ENCODE data around the gene POLN. TPM values are rescaled to one million over a fixed set of nuclear protein-coding genes. Genes with fewer than 3 reads are reported as not detected.
"Not testable (repeated sequence)": the region's sequence is repeated elsewhere in the genome, so short reads cannot be mapped to it uniquely, and the experiment has no call there.

Gene POLN
- total and polyA plus RNA-seq, 2 donors from 2014 or later, result 1.3 to 3.8 TPM

DNA sequence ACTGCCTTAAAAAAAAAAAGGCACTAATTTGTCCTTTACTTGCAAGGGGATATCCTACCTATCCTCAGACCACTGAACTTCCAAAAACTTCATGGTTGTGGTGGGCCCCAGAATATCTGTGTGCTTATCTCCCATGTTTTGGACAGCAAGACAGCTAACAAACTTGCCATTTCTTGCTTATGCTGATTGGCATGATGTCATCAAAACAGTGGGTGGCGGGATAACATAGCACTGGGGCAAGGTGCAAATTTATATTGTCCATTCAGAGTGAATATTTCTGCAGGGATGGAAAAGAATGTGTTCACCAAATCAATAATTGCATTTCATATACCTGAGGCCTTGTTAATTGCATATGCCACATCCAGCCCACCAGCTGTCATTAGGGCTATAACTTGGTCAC lies 23.5 kb downstream of the POLN start:
- no peak overlapping the region for H3K4me3 ChIP-seq (ENCODE audit: low read length in 3 of 3)
- no peaks in the 10 kb centered on the region for H3K9me3 ChIP-seq (ENCODE audit: control insufficient read depth in 2 of 3, insufficient read depth in 1 of 3, low read length in 3 of 3)
- H3K36me3 ChIP-seq (ENCODE audit: control insufficient read depth in 2 of 3, insufficient read depth in 3 of 3, low read length in 3 of 3), result peaks cover 0 to 2% (median 0%) of the 10 kb centered on the region in 3 donors
- H3K27me3 ChIP-seq (ENCODE audit: control insufficient read depth, insufficient read depth, low read length), result no peaks in the 10 kb centered on the region
- no peak for DNase-seq
- TF ChIP-seq, protein P1, sequence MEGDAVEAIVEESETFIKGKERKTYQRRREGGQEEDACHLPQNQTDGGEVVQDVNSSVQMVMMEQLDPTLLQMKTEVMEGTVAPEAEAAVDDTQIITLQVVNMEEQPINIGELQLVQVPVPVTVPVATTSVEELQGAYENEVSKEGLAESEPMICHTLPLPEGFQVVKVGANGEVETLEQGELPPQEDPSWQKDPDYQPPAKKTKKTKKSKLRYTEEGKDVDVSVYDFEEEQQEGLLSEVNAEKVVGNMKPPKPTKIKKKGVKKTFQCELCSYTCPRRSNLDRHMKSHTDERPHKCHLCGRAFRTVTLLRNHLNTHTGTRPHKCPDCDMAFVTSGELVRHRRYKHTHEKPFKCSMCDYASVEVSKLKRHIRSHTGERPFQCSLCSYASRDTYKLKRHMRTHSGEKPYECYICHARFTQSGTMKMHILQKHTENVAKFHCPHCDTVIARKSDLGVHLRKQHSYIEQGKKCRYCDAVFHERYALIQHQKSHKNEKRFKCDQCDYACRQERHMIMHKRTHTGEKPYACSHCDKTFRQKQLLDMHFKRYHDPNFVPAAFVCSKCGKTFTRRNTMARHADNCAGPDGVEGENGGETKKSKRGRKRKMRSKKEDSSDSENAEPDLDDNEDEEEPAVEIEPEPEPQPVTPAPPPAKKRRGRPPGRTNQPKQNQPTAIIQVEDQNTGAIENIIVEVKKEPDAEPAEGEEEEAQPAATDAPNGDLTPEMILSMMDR (IDR thresholded peaks at IDR 0.05; ENCODE audit: borderline replicate concordance, extremely low read depth, insufficient read depth), result no peak
- H3K27ac ChIP-seq (ENCODE audit: low read depth in 2 of 2, low read length in 2 of 2), result no peak overlapping the region
- H3K4me1 ChIP-seq (ENCODE audit: control insufficient read depth in 2 of 3, insufficient read depth in 2 of 3, low read depth in 1 of 3, low read length in 3 of 3), result no peaks in the 10 kb centered on the region
- H3K9ac ChIP-seq (ENCODE audit: low read length in 3 of 3), result no peak overlapping the region
- intact Hi-C loops (cut with DNase I), result no loop called here
- FAIRE-seq, result no peak

DNA sequence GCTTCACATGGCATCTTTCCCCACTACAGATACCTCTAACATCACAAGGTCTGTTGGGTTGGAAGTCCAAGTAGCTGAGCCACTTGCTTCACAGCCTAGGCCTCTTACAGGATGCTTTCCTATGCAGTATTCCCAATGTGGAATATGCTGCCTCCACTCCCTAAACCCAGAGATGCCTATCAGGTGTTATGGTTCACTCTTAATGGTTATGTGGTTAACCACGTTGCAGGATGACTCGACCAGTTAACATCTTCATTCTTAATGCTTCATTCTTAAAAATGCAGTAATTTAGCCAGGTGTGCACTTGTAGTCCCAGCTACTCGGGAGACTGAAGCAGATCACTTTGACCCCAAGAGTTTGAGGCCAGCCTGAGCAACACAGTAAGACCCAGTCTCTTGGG lies 24.2 kb downstream of the POLN start:
- H3K36me3 ChIP-seq (ENCODE audit: control insufficient read depth in 2 of 3, insufficient read depth in 3 of 3, low read length in 3 of 3), result peaks cover 0 to 1% (median 0%) of the 10 kb centered on the region in 3 donors
- FAIRE-seq (no peak), DNase-seq (no peak)
- H3K9ac ChIP-seq (ENCODE audit: low read length in 3 of 3), result no peak overlapping the region
- intact Hi-C loops (cut with DNase I), result no loop called here
- H3K27ac ChIP-seq (ENCODE audit: low read depth in 2 of 2, low read length in 2 of 2), result no peak overlapping the region
- no peaks in the 10 kb centered on the region for H3K4me1 ChIP-seq (ENCODE audit: control insufficient read depth in 2 of 3, insufficient read depth in 2 of 3, low read depth in 1 of 3, low read length in 3 of 3)
- no peaks in the 10 kb centered on the region for H3K27me3 ChIP-seq (ENCODE audit: control insufficient read depth, insufficient read depth, low read length)
- no peaks in the 10 kb centered on the region for H3K9me3 ChIP-seq (ENCODE audit: control insufficient read depth in 2 of 3, insufficient read depth in 1 of 3, low read length in 3 of 3)
- no peak overlapping the region for H3K4me3 ChIP-seq (ENCODE audit: low read length in 3 of 3)
- TF ChIP-seq, protein P1 (IDR thresholded peaks at IDR 0.05; ENCODE audit: borderline replicate concordance, extremely low read depth, insufficient read depth), result no peak

DNA sequence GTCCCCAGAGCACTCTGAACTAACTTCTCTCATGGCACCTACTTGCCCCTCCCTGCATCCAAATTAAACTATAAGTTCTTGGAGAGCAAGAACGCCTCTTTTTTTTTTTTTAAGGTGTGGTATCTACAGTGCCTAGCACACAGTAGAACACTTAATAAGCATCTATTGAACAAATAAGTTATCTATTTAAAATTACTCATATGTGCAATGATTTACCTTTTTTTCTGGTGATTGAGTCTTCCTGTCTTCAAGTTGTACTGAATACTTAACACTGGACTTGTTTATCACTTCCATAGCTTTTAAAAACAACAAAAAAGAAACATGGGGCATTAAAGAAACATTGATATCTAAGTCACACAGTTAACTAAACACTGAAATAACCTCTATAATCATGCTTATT lies 29.1 kb downstream of the POLN start:
- Histone ChIP-seq H3K36me3 (ENCODE audit: control insufficient read depth in 2 of 3, insufficient read depth in 3 of 3, low read length in 3 of 3) (no peaks in the 10 kb centered on the region), H3K27me3 (ENCODE audit: control insufficient read depth, insufficient read depth, low read length) (no peaks in the 10 kb centered on the region), H3K4me3 (ENCODE audit: low read length in 3 of 3) (no peak overlapping the region), H3K9ac (ENCODE audit: low read length in 3 of 3) (no peak overlapping the region), H3K27ac (ENCODE audit: low read depth in 2 of 2, low read length in 2 of 2) (no peak overlapping the region), H3K4me1 (ENCODE audit: control insufficient read depth in 2 of 3, insufficient read depth in 2 of 3, low read depth in 1 of 3, low read length in 3 of 3) (no peaks in the 10 kb centered on the region), H3K9me3 (ENCODE audit: control insufficient read depth in 2 of 3, insufficient read depth in 1 of 3, low read length in 3 of 3) (no peaks in the 10 kb centered on the region)
- TF ChIP-seq, protein P1 (IDR thresholded peaks at IDR 0.05; ENCODE audit: borderline replicate concordance, extremely low read depth, insufficient read depth), result no peak
- DNase-seq (no peak), FAIRE-seq (no peak)
- intact Hi-C loops (cut with DNase I), result no loop called here

DNA sequence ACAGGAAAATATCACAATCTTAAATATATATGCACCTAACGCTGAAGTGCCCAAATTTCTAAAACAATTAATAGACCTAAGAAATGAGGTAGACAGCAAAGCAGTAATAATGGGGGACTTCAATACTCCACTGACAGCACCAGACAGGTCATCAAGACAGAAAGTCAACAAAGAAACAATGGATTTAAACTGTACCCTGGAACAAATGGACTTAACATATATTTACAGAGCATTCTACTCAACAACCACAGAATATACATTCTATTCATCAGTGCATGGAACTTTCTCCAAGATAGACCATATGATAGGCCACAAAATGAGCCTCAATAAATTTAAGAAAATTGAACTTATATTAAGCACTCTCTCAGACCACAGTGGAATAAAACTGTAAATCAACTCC lies 39.1 kb downstream of the POLN start:
- H3K4me1 ChIP-seq (ENCODE audit: control insufficient read depth in 2 of 3, insufficient read depth in 2 of 3, low read depth in 1 of 3, low read length in 3 of 3); intact Hi-C loops (cut with DNase I); H3K36me3 ChIP-seq (ENCODE audit: control insufficient read depth in 2 of 3, insufficient read depth in 3 of 3, low read length in 3 of 3); H3K27me3 ChIP-seq (ENCODE audit: control insufficient read depth, insufficient read depth, low read length); H3K9ac ChIP-seq (ENCODE audit: low read length in 3 of 3); DNase-seq; H3K9me3 ChIP-seq (ENCODE audit: control insufficient read depth in 2 of 3, insufficient read depth in 1 of 3, low read length in 3 of 3); H3K4me3 ChIP-seq (ENCODE audit: low read length in 3 of 3); FAIRE-seq; H3K27ac ChIP-seq (ENCODE audit: low read depth in 2 of 2, low read length in 2 of 2): not testable (repeated sequence)
